CD14-positive monocyte (primary cell): Measurements from ENCODE around the gene SLC7A10. TPM values are rescaled to one million over a fixed set of nuclear protein-coding genes. Genes with fewer than 3 reads are reported as not detected.

ENCODE experiments used
- DNase-seq, 3 donors: peaks; one replicate each; pipeline ENCODE4 v3.0.0-alpha.2; 2011 to 2022
- H2AFZ ChIP-seq: 2 replicates; pipeline ENCODE4 v1.6.0; 2012; ENCODE audit warnings: mild to moderate bottlenecking, low read depth, low read length, inconsistent platforms; ENCODE audit not compliant: insufficient read depth, poor library complexity, severe bottlenecking
- H3K27ac ChIP-seq, 2 donors: 1 replicate in 1 of 2; 2 replicates in 1 of 2; pipeline ENCODE4 v1.5.1; 2012 to 2013; ENCODE audit warnings: low read length in 2 of 2, control low read depth in 1 of 2, inconsistent platforms in 1 of 2, low read depth in 1 of 2, mild to moderate bottlenecking in 1 of 2
- H3K27me3 ChIP-seq, 2 donors: one replicate each; pipeline versions ENCODE4 v1.6.0 to v1.6.1; 2011 to 2013; ENCODE audit warnings: low read length in 2 of 2; ENCODE audit not compliant: control insufficient read depth in 2 of 2, insufficient read depth in 2 of 2
- H3K36me3 ChIP-seq, 2 donors: replicated peaks in 1 of 2; 1 replicate in 1 of 2; 2 replicates in 1 of 2; pipeline versions ENCODE4 v1.5.1 to v1.6.1; 2012 to 2013; ENCODE audit warnings: low read length in 2 of 2, control low read depth in 1 of 2, inconsistent platforms in 1 of 2, mild to moderate bottlenecking in 1 of 2; ENCODE audit not compliant: insufficient read depth in 2 of 2, control insufficient read depth in 1 of 2
- H3K4me1 ChIP-seq, 2 donors: 1 replicate in 1 of 2; 2 replicates in 1 of 2; pipeline versions ENCODE4 v1.5.1 to v1.6.1; 2012 to 2013; ENCODE audit warnings: low read length in 2 of 2, control low read depth in 1 of 2, inconsistent platforms in 1 of 2, mild to moderate bottlenecking in 1 of 2, moderate library complexity in 1 of 2; ENCODE audit not compliant: insufficient read depth in 2 of 2, control insufficient read depth in 1 of 2
- H3K4me2 ChIP-seq: replicated peaks from 2 replicates; pipeline ENCODE3; 2012; ENCODE audit warnings: low read length, moderate library complexity, mild to moderate bottlenecking; ENCODE audit not compliant: poor library complexity, severe bottlenecking; ENCODE audit errors: extremely low read depth
- H3K4me3 ChIP-seq, 3 experiments: fragments of 200-600 bp in 1 of 3; sonication (generic) in 1 of 3; replicated peaks in 1 of 3; 1 replicate in 2 of 3; 2 replicates in 1 of 3; pipeline ENCODE4 v1.5.1; 2011 to 2013; ENCODE audit warnings: low read length in 3 of 3, mild to moderate bottlenecking in 3 of 3, control low read depth in 2 of 3, low read depth in 2 of 3, inconsistent platforms in 1 of 3, moderate library complexity in 1 of 3
- H3K79me2 ChIP-seq: 2 replicates; pipeline ENCODE4 v1.6.0; 2012; ENCODE audit warnings: mild to moderate bottlenecking, control low read depth, inconsistent platforms, low read length, moderate library complexity; ENCODE audit not compliant: insufficient read depth
- H3K9ac ChIP-seq: 2 replicates; pipeline ENCODE4 v1.6.0; 2017; ENCODE audit warnings: low read length, mild to moderate bottlenecking; ENCODE audit not compliant: insufficient read depth, poor library complexity, severe bottlenecking
- H3K9me3 ChIP-seq, 2 donors: replicated peaks in 1 of 2; 1 replicate in 1 of 2; 2 replicates in 1 of 2; pipeline versions ENCODE4 v1.5.1 to v1.6.1; 2012 to 2013; ENCODE audit warnings: low read length in 2 of 2, control low read depth in 1 of 2; ENCODE audit not compliant: control insufficient read depth in 1 of 2, insufficient read depth in 1 of 2
- H4K20me1 ChIP-seq: 2 replicates; pipeline ENCODE4 v1.6.0; 2012; ENCODE audit warnings: mild to moderate bottlenecking, low read length, control low read depth, moderate library complexity; ENCODE audit not compliant: insufficient read depth
- H3K27ac Mint-ChIP-seq, 7 donors: one replicate each; pipeline ENCODE4 v1.8.0; 2020; ENCODE audit warnings: mild to moderate bottlenecking in 7 of 7, mixed read lengths in 7 of 7, moderate library complexity in 6 of 7, inconsistent platforms in 2 of 7
- H3K27me3 Mint-ChIP-seq, 3 donors: one replicate each; pipeline ENCODE4 v1.8.0; 2021 to 2022; ENCODE audit warnings: low read depth in 3 of 3, mild to moderate bottlenecking in 3 of 3, mixed read lengths in 3 of 3, moderate library complexity in 3 of 3, inconsistent platforms in 1 of 3
- H3K36me3 Mint-ChIP-seq, 2 donors: one replicate each; pipeline ENCODE4 v1.8.0; 2020; ENCODE audit warnings: mixed read lengths in 2 of 2, inconsistent platforms in 1 of 2, mild to moderate bottlenecking in 1 of 2
- H3K4me1 Mint-ChIP-seq: one replicate; pipeline ENCODE4 v1.8.0; 2020; ENCODE audit warnings: mild to moderate bottlenecking, mixed read lengths
- H3K4me3 Mint-ChIP-seq, 2 donors: one replicate each; pipeline ENCODE4 v1.8.0; 2020; ENCODE audit warnings: mild to moderate bottlenecking in 2 of 2, mixed read lengths in 2 of 2, moderate library complexity in 1 of 2
- H3K9me3 Mint-ChIP-seq, 7 donors: one replicate each; pipeline ENCODE4 v1.8.0; 2020 to 2022; ENCODE audit warnings: mixed read lengths in 7 of 7, mild to moderate bottlenecking in 6 of 7, moderate library complexity in 6 of 7, inconsistent platforms in 2 of 7
- CTCF ChIP-seq: fragments of 200-600 bp; IDR thresholded peaks from one replicate; pipeline ENCODE4 v1.8.0; 2022; ENCODE audit warnings: antibody characterized with exemption, mild to moderate bottlenecking
- WGBS: methylation state at CpG from one replicate; pipeline ENCODE4 v1.1.5; 2013; ENCODE audit warnings: missing lambda C conversion rate; ENCODE audit not compliant: insufficient coverage; 5-methylcytosine and 5-hydroxymethylcytosine counted together
- intact Hi-C, 2 donors: fragments of 100-400 bp; cut with micrococcal nuclease; formaldehyde crosslinking; loops; one replicate each; pipeline versions ENCODE4 v1.15.0 to v1.15.1; 2023
- polyA plus RNA-seq, 3 donors: library from polyadenylated mRNA; depleted of rRNA in 1 of 3; unstranded in 2 of 3; stranded (reverse) in 1 of 3; fragments of 300-500 nt in 2 of 3; fragments of >200 nt in 1 of 3; fragmentation: Illumina TruSeq in 2 of 3; gene quantifications; 1 replicate in 2 of 3; 2 replicates in 1 of 3; pipeline ENCODE4 v1.2.3, GENCODE V29; 2012 to 2021

Gene SLC7A10
- polyA plus RNA-seq, 3 donors, result 0.52 TPM; not detected in 2

GRCh38 chr19:33239223-33239975 lies 13.7 kb upstream of the SLC7A10 start:
- Mint-ChIP-seq H3K27me3 (peaks cover 1 to 8% (median 2%) of the 10 kb centered on the region in 3 donors), H3K9me3 (peaks cover 0 to 1% (median 0%) of the 10 kb centered on the region in 7 donors), H3K36me3 (no peaks in the 10 kb centered on the region), H3K4me1 (peaks cover 15% of the 10 kb centered on the region), H3K27ac (no peak overlapping the region), H3K4me3 (no peak overlapping the region)
- H3K36me3 ChIP-seq, result no peaks in the 10 kb centered on the region
- H3K4me1 ChIP-seq, result peaks cover 13 to 27% of the 10 kb centered on the region in 2 donors
- no peaks in the 10 kb centered on the region for H3K9me3 ChIP-seq
- DNase-seq, result no peak
- intact Hi-C loops, result no loop called here
- no peak overlapping the region for H3K27ac ChIP-seq
- no peaks in the 10 kb centered on the region for H4K20me1 ChIP-seq
- no peaks in the 10 kb centered on the region for H3K27me3 ChIP-seq
- 89% methylated on average over 8 of the region's 10 CpGs for WGBS
- no peak overlapping the region for H3K4me3 ChIP-seq
- H2AFZ ChIP-seq, result no peak overlapping the region
- H3K4me2 ChIP-seq, result no peak overlapping the region
- H3K9ac ChIP-seq, result no peak overlapping the region
- TF ChIP-seq CTCF, result no peak
- no peaks in the 10 kb centered on the region for H3K79me2 ChIP-seq

GRCh38 chr19:33238481-33239149 lies 13.0 kb upstream of the SLC7A10 start:
- H3K4me1 Mint-ChIP-seq, result peaks cover 13% of the 10 kb centered on the region
- H3K9ac ChIP-seq, result no peak overlapping the region
- H3K27me3 Mint-ChIP-seq, result peaks cover 0 to 4% (median 3%) of the 10 kb centered on the region in 3 donors
- WGBS, result 100% methylated on average over 3 of the region's 10 CpGs
- H3K4me1 ChIP-seq, result peaks cover 13 to 27% of the 10 kb centered on the region in 2 donors
- no peaks in the 10 kb centered on the region for H3K9me3 Mint-ChIP-seq
- no peaks in the 10 kb centered on the region for H3K36me3 ChIP-seq
- H3K27ac ChIP-seq, result no peak overlapping the region
- H3K4me2 ChIP-seq, result no peak overlapping the region
- intact Hi-C loops, result no loop called here
- H3K79me2 ChIP-seq, result no peaks in the 10 kb centered on the region
- no peak overlapping the region for H3K4me3 ChIP-seq
- no peaks in the 10 kb centered on the region for H3K36me3 Mint-ChIP-seq
- no peaks in the 10 kb centered on the region for H3K9me3 ChIP-seq
- H4K20me1 ChIP-seq, result no peaks in the 10 kb centered on the region
- no peaks in the 10 kb centered on the region for H3K27me3 ChIP-seq
- no peak for DNase-seq
- no peak for TF ChIP-seq CTCF
- H3K27ac Mint-ChIP-seq, result no peak overlapping the region
- H2AFZ ChIP-seq, result no peak overlapping the region
- H3K4me3 Mint-ChIP-seq, result no peak overlapping the region
